Uterus (tissue), 2 donors: Measurements from ENCODE around the gene OSBP.
"Not testable (repeated sequence)": the region's sequence is repeated elsewhere in the genome, so short reads cannot be mapped to it uniquely, and the experiment has no call there.

Source experiments
- POLR2A ChIP-seq, 2 donors: fragments of 450-650 bp; IDR thresholded peaks; one replicate each; pipeline ENCODE4 v1.6.1; 2016; ENCODE audit warnings: antibody characterized with exemption in 2 of 2, mild to moderate bottlenecking in 1 of 2, moderate library complexity in 1 of 2
- TF ChIP-seq, protein P1 (sequence below), 4 experiments: fragments of 200-600 bp in 2 of 4; fragments of 450-650 bp in 2 of 4; sonication (generic) in 2 of 4; IDR thresholded peaks; one replicate each; pipeline ENCODE4 v1.5.1; 2016 to 2019; ENCODE audit warnings: antibody characterized with exemption in 4 of 4, mild to moderate bottlenecking in 2 of 4, moderate library complexity in 1 of 4

DNA sequence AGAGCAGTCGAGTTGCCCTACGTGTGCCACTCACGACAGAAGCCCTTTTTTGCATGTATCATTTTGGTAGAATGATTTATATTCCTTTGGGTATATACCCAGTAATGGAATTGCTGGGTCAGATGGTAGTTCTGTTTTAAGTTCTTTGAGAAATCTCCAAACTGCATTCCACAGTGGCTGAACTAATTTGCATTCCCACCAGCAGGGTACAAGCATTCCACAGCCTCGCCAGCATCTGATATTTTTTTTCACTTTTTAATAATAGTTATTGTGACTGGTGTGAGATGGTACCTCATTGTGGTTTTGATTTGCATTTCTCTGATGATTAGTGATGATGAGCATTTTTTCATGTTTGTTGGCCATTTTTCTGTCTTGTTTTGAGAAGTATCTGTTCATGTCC is 11.4 kb upstream of the OSBP start:
- TF ChIP-seq, protein P1, sequence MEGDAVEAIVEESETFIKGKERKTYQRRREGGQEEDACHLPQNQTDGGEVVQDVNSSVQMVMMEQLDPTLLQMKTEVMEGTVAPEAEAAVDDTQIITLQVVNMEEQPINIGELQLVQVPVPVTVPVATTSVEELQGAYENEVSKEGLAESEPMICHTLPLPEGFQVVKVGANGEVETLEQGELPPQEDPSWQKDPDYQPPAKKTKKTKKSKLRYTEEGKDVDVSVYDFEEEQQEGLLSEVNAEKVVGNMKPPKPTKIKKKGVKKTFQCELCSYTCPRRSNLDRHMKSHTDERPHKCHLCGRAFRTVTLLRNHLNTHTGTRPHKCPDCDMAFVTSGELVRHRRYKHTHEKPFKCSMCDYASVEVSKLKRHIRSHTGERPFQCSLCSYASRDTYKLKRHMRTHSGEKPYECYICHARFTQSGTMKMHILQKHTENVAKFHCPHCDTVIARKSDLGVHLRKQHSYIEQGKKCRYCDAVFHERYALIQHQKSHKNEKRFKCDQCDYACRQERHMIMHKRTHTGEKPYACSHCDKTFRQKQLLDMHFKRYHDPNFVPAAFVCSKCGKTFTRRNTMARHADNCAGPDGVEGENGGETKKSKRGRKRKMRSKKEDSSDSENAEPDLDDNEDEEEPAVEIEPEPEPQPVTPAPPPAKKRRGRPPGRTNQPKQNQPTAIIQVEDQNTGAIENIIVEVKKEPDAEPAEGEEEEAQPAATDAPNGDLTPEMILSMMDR (IDR thresholded peaks at IDR 0.05) = not testable (repeated sequence)
- not testable (repeated sequence) for TF ChIP-seq POLR2A (IDR thresholded peaks at IDR 0.05)
